Uterus (tissue), 2 donors: ENCODE data around the gene NOL4L.

ENCODE experiments used
- POLR2A ChIP-seq, 2 donors: fragments of 450-650 bp; IDR thresholded peaks; one replicate each; pipeline ENCODE4 v1.6.1; 2016; ENCODE audit warnings: antibody characterized with exemption in 2 of 2, mild to moderate bottlenecking in 1 of 2, moderate library complexity in 1 of 2
- TF ChIP-seq, protein P1 (sequence below), 4 experiments: fragments of 200-600 bp in 2 of 4; fragments of 450-650 bp in 2 of 4; sonication (generic) in 2 of 4; IDR thresholded peaks; one replicate each; pipeline ENCODE4 v1.5.1; 2016 to 2019; ENCODE audit warnings: antibody characterized with exemption in 4 of 4, mild to moderate bottlenecking in 2 of 4, moderate library complexity in 1 of 4

DNA sequence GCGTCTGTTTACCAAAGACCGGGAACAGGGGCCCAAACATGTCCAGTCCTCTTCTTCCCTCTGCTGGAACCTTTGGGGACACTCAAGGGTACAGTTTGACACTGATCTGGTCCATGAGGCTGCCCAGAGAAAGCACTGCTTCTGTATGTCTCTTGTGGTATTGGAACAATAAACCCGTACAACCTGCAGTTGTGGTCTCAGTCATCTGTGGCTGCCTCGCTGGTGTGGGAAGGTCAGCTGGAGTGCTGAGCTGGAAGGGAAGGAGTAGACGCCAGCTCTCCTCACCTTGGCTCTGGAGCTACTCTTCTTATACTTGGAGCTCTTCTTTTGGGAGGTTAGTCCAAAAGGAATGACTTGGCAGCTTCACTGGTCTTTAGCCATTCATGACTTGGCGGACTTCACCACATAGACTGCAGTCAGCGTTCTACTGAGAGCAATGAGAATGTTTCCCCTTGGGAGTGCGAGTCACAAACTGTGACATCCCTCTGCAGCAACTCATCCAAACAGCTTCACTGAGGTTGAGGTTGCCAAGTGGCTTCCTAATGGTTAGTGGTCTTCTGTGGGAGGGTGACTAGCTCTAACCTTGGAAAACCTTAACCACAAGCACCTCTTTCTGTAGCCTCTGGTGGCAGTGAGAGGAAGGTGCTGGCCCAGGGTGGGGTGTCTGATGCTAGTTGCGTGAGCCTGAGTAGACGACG lies 145.9 kb downstream of the NOL4L start:
- TF ChIP-seq, protein P1, sequence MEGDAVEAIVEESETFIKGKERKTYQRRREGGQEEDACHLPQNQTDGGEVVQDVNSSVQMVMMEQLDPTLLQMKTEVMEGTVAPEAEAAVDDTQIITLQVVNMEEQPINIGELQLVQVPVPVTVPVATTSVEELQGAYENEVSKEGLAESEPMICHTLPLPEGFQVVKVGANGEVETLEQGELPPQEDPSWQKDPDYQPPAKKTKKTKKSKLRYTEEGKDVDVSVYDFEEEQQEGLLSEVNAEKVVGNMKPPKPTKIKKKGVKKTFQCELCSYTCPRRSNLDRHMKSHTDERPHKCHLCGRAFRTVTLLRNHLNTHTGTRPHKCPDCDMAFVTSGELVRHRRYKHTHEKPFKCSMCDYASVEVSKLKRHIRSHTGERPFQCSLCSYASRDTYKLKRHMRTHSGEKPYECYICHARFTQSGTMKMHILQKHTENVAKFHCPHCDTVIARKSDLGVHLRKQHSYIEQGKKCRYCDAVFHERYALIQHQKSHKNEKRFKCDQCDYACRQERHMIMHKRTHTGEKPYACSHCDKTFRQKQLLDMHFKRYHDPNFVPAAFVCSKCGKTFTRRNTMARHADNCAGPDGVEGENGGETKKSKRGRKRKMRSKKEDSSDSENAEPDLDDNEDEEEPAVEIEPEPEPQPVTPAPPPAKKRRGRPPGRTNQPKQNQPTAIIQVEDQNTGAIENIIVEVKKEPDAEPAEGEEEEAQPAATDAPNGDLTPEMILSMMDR (IDR thresholded peaks at IDR 0.05) = no peak
- no peak for TF ChIP-seq POLR2A (IDR thresholded peaks at IDR 0.05)
